CD4-positive, alpha-beta T cell (primary cell): ENCODE measurements around the gene TMEM51. TPM values are rescaled to one million over a fixed set of nuclear protein-coding genes. Genes with fewer than 3 reads are reported as not detected.
A peak's percentile ranks its signal among the peaks of the same experiment; 100 is the strongest.

Experiments used
- ATAC-seq: fragments of 200-7000 bp; cut with Tn5 transposase; one replicate; pipeline ENCODE4 v1.10.0; 2022; ENCODE audit warnings: mild to moderate bottlenecking; ENCODE audit not compliant: poor library complexity
- CTCF ChIA-PET: fragments of 350-600 bp; sonication (Branson Sonifier 250); formaldehyde crosslinking; loops from one replicate; lab custom pipeline; 2021; ENCODE audit warnings: antibody characterized with exemption, inconsistent platforms; lab: Charles Lee
- POLR2A ChIA-PET: fragments of 350-600 bp; sonication (Branson Sonifier 250); formaldehyde crosslinking; loops from one replicate; lab custom pipeline; 2021; ENCODE audit warnings: antibody characterized with exemption, inconsistent platforms; lab: Charles Lee
- DNase-seq, 14 experiments: peaks; one replicate each; pipeline ENCODE4 v3.0.0-alpha.2; 2013 to 2020; ENCODE audit warnings: mixed read lengths in 2 of 14
- H3K27ac ChIP-seq, 2 donors: one replicate each; pipeline versions ENCODE4 v1.5.1 to v1.7.0; 2013; ENCODE audit warnings: low read length in 2 of 2, low read depth in 1 of 2, mild to moderate bottlenecking in 1 of 2
- H3K27me3 ChIP-seq, 2 experiments: 1 replicate in 1 of 2; 2 replicates in 1 of 2; pipeline versions ENCODE4 v1.6.1 to v1.7.0; 2013; ENCODE audit warnings: low read length in 2 of 2, control low read depth in 1 of 2, mild to moderate bottlenecking in 1 of 2, moderate library complexity in 1 of 2; ENCODE audit not compliant: insufficient read depth in 2 of 2, control insufficient read depth in 1 of 2
- H3K36me3 ChIP-seq: one replicate; pipeline ENCODE4 v1.6.1; 2013; ENCODE audit warnings: low read length, control low read depth; ENCODE audit not compliant: insufficient read depth
- H3K4me1 ChIP-seq: one replicate; pipeline ENCODE4 v1.6.1; 2013; ENCODE audit warnings: low read length, control low read depth; ENCODE audit not compliant: insufficient read depth
- H3K4me3 ChIP-seq: one replicate; pipeline ENCODE4 v1.5.1; 2013; ENCODE audit warnings: mild to moderate bottlenecking, low read length, moderate library complexity
- H3K9me3 ChIP-seq, 2 experiments: 1 replicate in 1 of 2; 2 replicates in 1 of 2; pipeline versions ENCODE4 v1.6.1 to v1.7.0; 2013; ENCODE audit warnings: low read length in 2 of 2, mild to moderate bottlenecking in 2 of 2, control low read depth in 1 of 2, moderate library complexity in 1 of 2; ENCODE audit not compliant: control insufficient read depth in 1 of 2, insufficient read depth in 1 of 2
- H3K27ac Mint-ChIP-seq: one replicate; pipeline ENCODE4 v1.8.0; 2020; ENCODE audit warnings: mixed read lengths
- H3K27me3 Mint-ChIP-seq: one replicate; pipeline ENCODE4 v1.8.0; 2021; ENCODE audit warnings: mixed read lengths
- H3K36me3 Mint-ChIP-seq: one replicate; pipeline ENCODE4 v1.8.0; 2021; ENCODE audit warnings: low read depth, mixed read lengths
- H3K4me1 Mint-ChIP-seq: one replicate; pipeline ENCODE4 v1.8.0; 2021; ENCODE audit warnings: low read depth, mixed read lengths
- H3K4me3 Mint-ChIP-seq: one replicate; pipeline ENCODE4 v1.8.0; 2020; ENCODE audit warnings: mild to moderate bottlenecking, mixed read lengths
- H3K9me3 Mint-ChIP-seq: one replicate; pipeline ENCODE4 v1.8.0; 2020; ENCODE audit warnings: mixed read lengths
- intact Hi-C, 2 experiments: fragments of 100-400 bp; cut with DNase I in 1 of 2; cut with micrococcal nuclease in 1 of 2; formaldehyde crosslinking; loops; one replicate each; pipeline versions ENCODE4 v1.15.1 to v1.9.0; 2023 to 2025; cut with DNase I, micrococcal nuclease
- total RNA-seq, 174 experiments: library from RNA in 2 of 174; stranded (reverse) in 2 of 174; gene quantifications; one replicate each; pipeline ENCODE4 v1.2.3 and lab custom pipeline; 2021 to 2026
- TF ChIP-seq, protein P1 (sequence below): fragments of 200-600 bp; IDR thresholded peaks from one replicate; pipeline ENCODE4 v1.8.0; 2022; ENCODE audit warnings: antibody characterized with exemption, mild to moderate bottlenecking

The TMEM51 gene
- total RNA-seq, 2 experiments from 2014 or later = not detected

DNA sequence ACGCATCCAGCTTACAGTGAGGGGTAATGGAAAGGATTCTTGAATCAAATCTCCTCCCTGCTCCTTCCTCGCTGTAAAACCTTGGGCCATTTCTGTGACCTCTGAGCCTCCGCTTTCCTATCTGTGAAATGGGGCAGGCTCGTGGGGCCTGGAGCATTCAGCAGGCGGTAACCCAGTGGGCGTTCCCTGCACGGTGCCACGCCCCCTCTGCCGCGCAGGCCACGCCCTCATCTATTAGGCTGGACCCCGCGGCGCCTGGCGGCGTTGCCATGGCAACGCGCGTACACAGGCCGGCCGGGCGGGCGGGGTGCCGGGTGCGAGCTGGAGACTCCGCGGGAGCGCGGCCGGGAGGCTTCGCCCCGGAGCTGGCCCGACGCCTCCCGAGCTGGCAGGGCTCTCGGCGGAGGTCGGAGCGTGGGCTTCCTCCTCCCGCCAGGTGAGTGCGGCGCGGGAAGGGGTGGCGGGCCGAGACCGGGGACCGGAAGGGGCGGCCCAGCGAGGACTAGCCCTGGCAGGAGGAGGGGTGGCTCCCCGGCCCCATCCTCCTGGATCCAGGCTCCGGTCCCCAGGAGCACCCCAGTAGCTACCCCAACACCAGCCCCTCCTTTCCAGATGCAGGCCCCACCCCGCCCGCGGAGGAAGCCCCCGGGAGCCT, 93.5 kb downstream of the TMEM51 start, which contains the start of gene FHAD1:
Gene FHAD1, plus strand, starts transcription at position 264 of the 655 bp plus-strand sequence. CDS start 4,562 bp downstream, outside the sequence.
- Histone ChIP-seq H3K36me3 (no peaks in the 10 kb centered on the region), H3K4me3 (no peak within 1 kb of the TSS), H3K27ac (no peak within 1 kb of the TSS), H3K27me3 (peaks cover 23 to 25% of the 10 kb centered on the region in 2 experiments), H3K4me1 (peaks cover 23% of the 10 kb centered on the region), H3K9me3 (peaks cover 0 to 6% of the 10 kb centered on the region in 2 experiments)
- TF ChIP-seq, protein P1, sequence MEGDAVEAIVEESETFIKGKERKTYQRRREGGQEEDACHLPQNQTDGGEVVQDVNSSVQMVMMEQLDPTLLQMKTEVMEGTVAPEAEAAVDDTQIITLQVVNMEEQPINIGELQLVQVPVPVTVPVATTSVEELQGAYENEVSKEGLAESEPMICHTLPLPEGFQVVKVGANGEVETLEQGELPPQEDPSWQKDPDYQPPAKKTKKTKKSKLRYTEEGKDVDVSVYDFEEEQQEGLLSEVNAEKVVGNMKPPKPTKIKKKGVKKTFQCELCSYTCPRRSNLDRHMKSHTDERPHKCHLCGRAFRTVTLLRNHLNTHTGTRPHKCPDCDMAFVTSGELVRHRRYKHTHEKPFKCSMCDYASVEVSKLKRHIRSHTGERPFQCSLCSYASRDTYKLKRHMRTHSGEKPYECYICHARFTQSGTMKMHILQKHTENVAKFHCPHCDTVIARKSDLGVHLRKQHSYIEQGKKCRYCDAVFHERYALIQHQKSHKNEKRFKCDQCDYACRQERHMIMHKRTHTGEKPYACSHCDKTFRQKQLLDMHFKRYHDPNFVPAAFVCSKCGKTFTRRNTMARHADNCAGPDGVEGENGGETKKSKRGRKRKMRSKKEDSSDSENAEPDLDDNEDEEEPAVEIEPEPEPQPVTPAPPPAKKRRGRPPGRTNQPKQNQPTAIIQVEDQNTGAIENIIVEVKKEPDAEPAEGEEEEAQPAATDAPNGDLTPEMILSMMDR = no peak
- H3K4me3 Mint-ChIP-seq = peak within 1 kb of the TSS; percentile 57
- H3K27me3 Mint-ChIP-seq = peaks cover 68% of the 10 kb centered on the region
- DNase-seq (peak in 10 of 14 experiments; percentile 12 to 77 (median 29)), ATAC-seq (peak; percentile 11)
- no peaks in the 10 kb centered on the region for H3K9me3 Mint-ChIP-seq
- H3K4me1 Mint-ChIP-seq = peaks cover 48% of the 10 kb centered on the region
- H3K27ac Mint-ChIP-seq = peak within 1 kb of the TSS; percentile 14
- intact Hi-C loops = no loop called here
- CTCF ChIA-PET = no interaction called here
- POLR2A ChIA-PET = no interaction called here
- H3K36me3 Mint-ChIP-seq = no peaks in the 10 kb centered on the region

DNA sequence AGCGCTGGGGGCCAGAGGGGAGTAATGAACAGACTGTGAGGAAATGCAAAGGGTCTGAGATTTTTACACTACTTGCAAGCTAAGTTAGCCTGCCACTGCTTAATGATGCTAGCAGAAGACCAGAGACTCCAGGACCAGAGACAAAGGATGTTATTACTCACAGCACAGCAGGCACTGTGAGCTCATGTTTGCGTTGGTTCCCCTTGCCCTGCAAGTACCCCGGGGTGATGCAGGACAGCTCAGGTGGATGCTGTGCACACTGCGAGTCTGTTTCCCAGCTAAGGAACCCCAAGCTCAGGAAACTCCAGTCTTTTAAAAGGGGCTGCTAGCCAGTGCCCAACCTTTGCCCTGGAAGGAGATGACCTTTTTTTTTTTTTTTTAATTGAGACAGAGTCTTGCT, 94.7 kb downstream of the TMEM51 start:
- DNase-seq = no peak
- H3K36me3 Mint-ChIP-seq = no peaks in the 10 kb centered on the region
- Histone ChIP-seq H3K9me3 (peaks cover 0 to 6% of the 10 kb centered on the region in 2 experiments), H3K27ac (no peak overlapping the region), H3K27me3 (peaks cover 23% of the 10 kb centered on the region in 2 experiments), H3K4me1 (peaks cover 23% of the 10 kb centered on the region), H3K4me3 (no peak overlapping the region), H3K36me3 (no peaks in the 10 kb centered on the region)
- CTCF ChIA-PET = no interaction called here
- H3K4me1 Mint-ChIP-seq = peaks cover 59% of the 10 kb centered on the region
- peak overlapping the region; percentile 14 for H3K27ac Mint-ChIP-seq
- peaks cover 58% of the 10 kb centered on the region for H3K27me3 Mint-ChIP-seq
- H3K9me3 Mint-ChIP-seq = no peaks in the 10 kb centered on the region
- no peak for ATAC-seq
- intact Hi-C loops = no loop called here
- peak overlapping the region; percentile 57 for H3K4me3 Mint-ChIP-seq
- TF ChIP-seq, protein P1 = no peak
- POLR2A ChIA-PET = no interaction called here

DNA sequence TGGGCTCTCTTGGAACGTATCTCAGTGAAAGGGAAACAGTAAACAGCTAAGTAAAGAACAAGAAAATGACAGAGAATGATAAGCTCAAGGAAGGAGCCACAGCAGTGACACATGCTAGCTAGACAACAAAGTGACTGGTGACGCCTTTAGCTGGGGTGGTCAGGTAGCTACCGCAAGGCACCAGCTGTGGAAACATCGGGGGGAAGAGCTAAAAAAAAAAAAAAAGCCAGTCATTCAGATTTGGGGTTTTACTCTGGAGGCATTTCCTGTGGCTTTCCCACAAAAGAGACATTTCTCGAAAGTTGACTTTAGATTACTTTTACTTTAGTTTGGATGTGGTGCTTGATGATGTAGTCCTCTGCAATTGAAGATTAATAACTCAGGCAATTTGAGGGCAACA, 95.5 kb downstream of the TMEM51 start:
- Mint-ChIP-seq H3K4me3 (peak overlapping the region; percentile 6), H3K4me1 (peaks cover 68% of the 10 kb centered on the region), H3K36me3 (no peaks in the 10 kb centered on the region), H3K9me3 (no peaks in the 10 kb centered on the region), H3K27me3 (peaks cover 50% of the 10 kb centered on the region), H3K27ac (peak overlapping the region; percentile 59)
- Histone ChIP-seq H3K27me3 (peaks cover 21 to 23% of the 10 kb centered on the region in 2 experiments), H3K4me3 (no peak overlapping the region), H3K4me1 (peaks cover 23% of the 10 kb centered on the region), H3K9me3 (peaks cover 0 to 6% of the 10 kb centered on the region in 2 experiments), H3K36me3 (no peaks in the 10 kb centered on the region), H3K27ac (no peak overlapping the region)
- TF ChIP-seq, protein P1 = no peak
- ATAC-seq = peak; percentile 87
- ChIA-PET POLR2A (no interaction called here), CTCF (no interaction called here)
- intact Hi-C loops = no loop called here
- DNase-seq = peak in 11 of 14 experiments; percentile 6 to 77 (median 26)
